A549 (cell line): ENCODE measurements around the gene CLECL1. TPM values are rescaled to one million over a fixed set of nuclear protein-coding genes. Genes with fewer than 3 reads are reported as not detected.

ENCODE experiments used
- ATAC-seq, 2 experiments: fragments of 200-7000 bp in 1 of 2; fragments of >200 bp in 1 of 2; cut with Nextera tagmentation in 1 of 2; cut with Tn5 transposase in 1 of 2; 3 replicates each; pipeline versions ENCODE4 v1.8.0 to v1.9.1; 2018 to 2020; ENCODE audit warnings: mild to moderate bottlenecking in 1 of 2, moderate library complexity in 1 of 2
- CTCF ChIA-PET: fragments of 300-600 bp; sonication (Branson Sonifier 250); formaldehyde crosslinking; extraction: SDS; loops from one replicate; lab custom pipeline; 2021; ENCODE audit warnings: antibody characterized with exemption, inconsistent platforms; lab: Yijun Ruan, JAX
- POLR2A ChIA-PET: fragments of 350-600 bp; formaldehyde crosslinking; extraction: SDS; loops from one replicate; lab custom pipeline; 2021; ENCODE audit warnings: antibody characterized with exemption, inconsistent platforms; lab: Yijun Ruan, JAX
- DNase-seq, 2 experiments: peaks; one replicate each; pipeline versions ENCODE4 v3.0.0 to v3.0.0-alpha.2; 2011 to 2016; ENCODE audit warnings: low read depth in 1 of 2, low spot score in 1 of 2
- FAIRE-seq: peaks from 2 replicates; lab custom pipeline; 2011; peaks lifted over from hg19 to GRCh38; lab: Jason Lieb, UNC
- H3K27ac ChIP-seq, 2 experiments: fragments of >200 bp; sonication (Bioruptor Twin); formaldehyde crosslinking; 3 replicates each; pipeline ENCODE4 v1.5.1; 2016 to 2017
- H3K4me1 ChIP-seq: fragments of >200 bp; sonication (Bioruptor Twin); formaldehyde crosslinking; 3 replicates; pipeline ENCODE4 v1.6.1; 2016
- H3K4me2 ChIP-seq: fragments of >200 bp; sonication (Bioruptor Twin); formaldehyde crosslinking; 3 replicates; pipeline ENCODE4 v1.6.1; 2016
- H3K4me3 ChIP-seq: fragments of >200 bp; sonication (Bioruptor Twin); formaldehyde crosslinking; 3 replicates; pipeline ENCODE4 v1.5.1; 2016
- H3K9me3 ChIP-seq: fragments of >200 bp; sonication (Bioruptor Twin); formaldehyde crosslinking; 3 replicates; pipeline ENCODE4 v1.6.1; 2016
- CEBPB ChIP-seq, 2 experiments: fragments of >200 bp in 1 of 2; sonication (Bioruptor Twin) in 1 of 2; formaldehyde crosslinking in 1 of 2; IDR thresholded peaks; 2 replicates each; pipeline ENCODE4 v1.6.1; 2012 to 2016
- CHD2 ChIP-seq: fragments of 150-350 bp; IDR thresholded peaks from 2 replicates; pipeline ENCODE4 v1.6.1; 2014; ENCODE audit warnings: low read length; ENCODE audit not compliant: partially characterized antibody
- EHF ChIP-seq: fragments of 250-450 bp; sonication (Bioruptor Pico); IDR thresholded peaks from 2 replicates; pipeline ENCODE4 v1.5.0; 2020; ENCODE audit warnings: mild to moderate bottlenecking
- HDAC2 ChIP-seq: fragments of 200-600 bp; sonication (generic); IDR thresholded peaks from 2 replicates; pipeline ENCODE4 v1.6.1; 2016
- JUN ChIP-seq, 2 experiments: fragments of >200 bp; sonication (Bioruptor Twin); formaldehyde crosslinking; IDR thresholded peaks; 2 replicates in 1 of 2; 3 replicates in 1 of 2; pipeline ENCODE4 v1.6.1; 2016 to 2017
- JUNB ChIP-seq: fragments of >200 bp; sonication (Bioruptor Twin); formaldehyde crosslinking; IDR thresholded peaks from 2 replicates; pipeline ENCODE4 v1.6.1; 2016
- KDM1A ChIP-seq: fragments of 200-600 bp; sonication (generic); IDR thresholded peaks from 2 replicates; pipeline ENCODE4 v1.6.1; 2016; ENCODE audit warnings: low read depth, mild to moderate bottlenecking
- KDM5A ChIP-seq: fragments of 200-600 bp; sonication (generic); IDR thresholded peaks from 2 replicates; pipeline ENCODE4 v1.6.1; 2016; ENCODE audit warnings: antibody characterized with exemption, mild to moderate bottlenecking
- NFE2L2 ChIP-seq: fragments of 150-350 bp; conservative IDR thresholded peaks from 2 replicates; pipeline ENCODE4 v1.6.1; 2014; ENCODE audit warnings: low read length
- POLR2A ChIP-seq: IDR thresholded peaks from 2 replicates; pipeline ENCODE4 v1.6.1; 2012; ENCODE audit warnings: mild to moderate bottlenecking, low read length
- POLR2AphosphoS2 ChIP-seq: conservative IDR thresholded peaks from 2 replicates; pipeline ENCODE4 v1.6.1; 2012; ENCODE audit warnings: low read length, improper control_type of control experiment, inconsistent platforms
- RAD21 ChIP-seq, 2 experiments: fragments of >200 bp in 1 of 2; sonication (Bioruptor Twin) in 1 of 2; formaldehyde crosslinking in 1 of 2; IDR thresholded peaks in 1 of 2; conservative IDR thresholded peaks in 1 of 2; 2 replicates in 1 of 2; 3 replicates in 1 of 2; pipeline ENCODE4 v1.6.1; 2012 to 2018; ENCODE audit warnings: inconsistent platforms in 1 of 2
- SMC3 ChIP-seq: fragments of >200 bp; sonication (Bioruptor Twin); formaldehyde crosslinking; IDR thresholded peaks from 3 replicates; pipeline ENCODE4 v1.6.1; 2018; ENCODE audit warnings: inconsistent platforms
- ZC3H11A ChIP-seq: fragments of 450-650 bp; IDR thresholded peaks from 2 replicates; pipeline ENCODE4 v1.6.1; 2014; ENCODE audit warnings: antibody characterized with exemption, mild to moderate bottlenecking
- ZFP36 ChIP-seq: fragments of 450-650 bp; IDR thresholded peaks from 2 replicates; pipeline ENCODE4 v1.6.1; 2014; ENCODE audit warnings: borderline replicate concordance; ENCODE audit not compliant: partially characterized antibody
- WGBS: methylation state at CpG from one replicate; pipeline ENCODE4 v1.1.6; 2017; ENCODE audit errors: missing lambda C conversion rate; 5-methylcytosine and 5-hydroxymethylcytosine counted together
- polyA plus RNA-seq, 4 experiments: library from polyadenylated mRNA; depleted of rRNA in 3 of 4; stranded (reverse); fragments of >200 nt; fragmentation: RNase III in 1 of 4; extraction: RNeasy Plus Mini Kit Qiagen cat#74134 plus additional on column Dnase treatment in 1 of 4; gene quantifications; 2 replicates in 3 of 4; 3 replicates in 1 of 4; pipeline ENCODE4 v1.2.3, GENCODE V29; 2011 to 2017
- TF ChIP-seq, protein P1 (sequence below): fragments of >200 bp; sonication (Bioruptor Twin); formaldehyde crosslinking; IDR thresholded peaks from 3 replicates; pipeline ENCODE4 v1.6.1; 2016
- TF ChIP-seq, protein P2 (sequence below): fragments of >200 bp; sonication (Bioruptor Twin); formaldehyde crosslinking; IDR thresholded peaks from 3 replicates; pipeline ENCODE4 v1.5.1; 2016
- TF ChIP-seq, protein P3 (sequence below): fragments of 450-650 bp; IDR thresholded peaks from 2 replicates; pipeline ENCODE4 v1.6.1; 2014; ENCODE audit warnings: antibody characterized with exemption
- TF ChIP-seq, protein P4 (sequence below): fragments of >200 bp; sonication (Bioruptor Twin); formaldehyde crosslinking; IDR thresholded peaks from 2 replicates; pipeline ENCODE4 v1.6.1; 2016

Gene CLECL1
- polyA plus RNA-seq, 2 of the 4 experiments (the other 2 are of a cell fraction): not detected

DNA sequence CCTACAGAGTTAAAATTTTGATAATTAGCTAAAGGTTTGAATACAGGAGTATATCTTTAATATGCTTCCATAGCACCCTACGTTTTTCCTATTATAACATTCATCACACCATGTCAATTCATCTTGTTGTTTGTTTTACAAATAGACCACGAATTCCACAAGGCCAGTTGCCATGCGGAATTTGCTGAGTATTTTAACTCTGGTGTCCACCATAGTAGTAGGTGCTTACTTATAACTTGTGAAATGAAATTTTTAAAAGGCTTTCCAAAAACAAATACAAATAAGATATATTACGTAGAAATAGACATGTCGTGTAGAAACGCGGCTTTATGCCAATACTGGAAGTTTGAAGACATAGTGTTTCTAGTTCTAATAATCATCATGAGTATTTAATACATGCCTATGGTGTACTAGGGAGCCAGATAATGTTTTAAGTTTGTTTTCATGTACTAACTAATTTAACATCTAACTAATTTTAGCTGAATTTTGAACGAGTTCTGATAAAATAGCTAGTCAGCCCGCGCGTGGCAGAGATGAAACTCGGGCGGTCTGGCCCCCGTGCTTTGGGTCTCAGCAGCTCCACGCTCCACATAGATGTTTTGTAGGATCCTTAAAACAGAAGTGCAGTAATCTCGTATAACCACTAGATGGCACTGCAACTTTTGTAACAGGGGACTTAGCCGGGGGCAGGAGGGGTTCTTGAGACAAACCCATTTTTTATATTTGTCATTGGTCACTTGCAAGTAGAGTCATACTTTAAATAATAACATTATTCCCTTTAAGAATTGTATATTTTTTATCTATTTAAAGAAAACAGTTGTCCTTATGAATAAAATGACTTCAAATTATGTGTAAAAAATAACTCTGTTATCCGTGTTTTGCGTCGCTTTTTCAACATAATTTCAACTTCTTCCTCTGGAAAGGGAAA, 17.6 kb upstream of the CLECL1 start:
- no peaks in the 10 kb centered on the region for H3K9me3 ChIP-seq
- POLR2A ChIA-PET: no interaction called here
- H3K4me1 ChIP-seq: 0 out of 3 replicates have a peak, but pooled peaks cover 3% of the 10 kb centered on the region
- peak; percentile 88 to 97 for ATAC-seq
- H3K4me2 ChIP-seq: peak overlapping the region; percentile 78
- H3K4me3 ChIP-seq: 0 out of 3 replicates have a peak overlapping the region, but pooled peaks have one; percentile 16
- CTCF ChIA-PET: interaction anchor here (0.6 to 6.0 kb wide), 48 partner anchors 8 to 439 kb away, joined by 3 to 41 read pairs (median 4); partner anchors contain the start of genes CD69, CLEC12B, CLEC2A and CLECL1
- peak; percentile 74 to 77 for DNase-seq
- no peak overlapping the region for H3K27ac ChIP-seq
- no peak for TF ChIP-seq KDM5A
- TF ChIP-seq, protein P1, sequence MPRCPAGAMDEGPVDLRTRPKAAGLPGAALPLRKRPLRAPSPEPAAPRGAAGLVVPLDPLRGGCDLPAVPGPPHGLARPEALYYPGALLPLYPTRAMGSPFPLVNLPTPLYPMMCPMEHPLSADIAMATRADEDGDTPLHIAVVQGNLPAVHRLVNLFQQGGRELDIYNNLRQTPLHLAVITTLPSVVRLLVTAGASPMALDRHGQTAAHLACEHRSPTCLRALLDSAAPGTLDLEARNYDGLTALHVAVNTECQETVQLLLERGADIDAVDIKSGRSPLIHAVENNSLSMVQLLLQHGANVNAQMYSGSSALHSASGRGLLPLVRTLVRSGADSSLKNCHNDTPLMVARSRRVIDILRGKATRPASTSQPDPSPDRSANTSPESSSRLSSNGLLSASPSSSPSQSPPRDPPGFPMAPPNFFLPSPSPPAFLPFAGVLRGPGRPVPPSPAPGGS: no peak
- TF ChIP-seq KDM1A: no peak
- TF ChIP-seq ZFP36: no peak
- TF ChIP-seq NFE2L2: no peak
- TF ChIP-seq, protein P2, sequence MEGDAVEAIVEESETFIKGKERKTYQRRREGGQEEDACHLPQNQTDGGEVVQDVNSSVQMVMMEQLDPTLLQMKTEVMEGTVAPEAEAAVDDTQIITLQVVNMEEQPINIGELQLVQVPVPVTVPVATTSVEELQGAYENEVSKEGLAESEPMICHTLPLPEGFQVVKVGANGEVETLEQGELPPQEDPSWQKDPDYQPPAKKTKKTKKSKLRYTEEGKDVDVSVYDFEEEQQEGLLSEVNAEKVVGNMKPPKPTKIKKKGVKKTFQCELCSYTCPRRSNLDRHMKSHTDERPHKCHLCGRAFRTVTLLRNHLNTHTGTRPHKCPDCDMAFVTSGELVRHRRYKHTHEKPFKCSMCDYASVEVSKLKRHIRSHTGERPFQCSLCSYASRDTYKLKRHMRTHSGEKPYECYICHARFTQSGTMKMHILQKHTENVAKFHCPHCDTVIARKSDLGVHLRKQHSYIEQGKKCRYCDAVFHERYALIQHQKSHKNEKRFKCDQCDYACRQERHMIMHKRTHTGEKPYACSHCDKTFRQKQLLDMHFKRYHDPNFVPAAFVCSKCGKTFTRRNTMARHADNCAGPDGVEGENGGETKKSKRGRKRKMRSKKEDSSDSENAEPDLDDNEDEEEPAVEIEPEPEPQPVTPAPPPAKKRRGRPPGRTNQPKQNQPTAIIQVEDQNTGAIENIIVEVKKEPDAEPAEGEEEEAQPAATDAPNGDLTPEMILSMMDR: peak; percentile 75
- TF ChIP-seq EHF (CRISPR knock-in tag): no peak
- TF ChIP-seq, protein P3, sequence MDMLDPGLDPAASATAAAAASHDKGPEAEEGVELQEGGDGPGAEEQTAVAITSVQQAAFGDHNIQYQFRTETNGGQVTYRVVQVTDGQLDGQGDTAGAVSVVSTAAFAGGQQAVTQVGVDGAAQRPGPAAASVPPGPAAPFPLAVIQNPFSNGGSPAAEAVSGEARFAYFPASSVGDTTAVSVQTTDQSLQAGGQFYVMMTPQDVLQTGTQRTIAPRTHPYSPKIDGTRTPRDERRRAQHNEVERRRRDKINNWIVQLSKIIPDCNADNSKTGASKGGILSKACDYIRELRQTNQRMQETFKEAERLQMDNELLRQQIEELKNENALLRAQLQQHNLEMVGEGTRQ: no peak
- peak; percentile 52; the same call in 2 of the 3 replicates for TF ChIP-seq SMC3
- no peak for TF ChIP-seq POLR2A
- TF ChIP-seq HDAC2: no peak
- TF ChIP-seq RAD21 (conservative IDR thresholded peaks at IDR 0.05 in 1 of 2, IDR thresholded peaks at IDR 0.05 in 1 of 2): peak; percentile 68 to 79
- no peak for FAIRE-seq
- WGBS: 6% methylated on average over 20 of the region's 20 CpGs

DNA sequence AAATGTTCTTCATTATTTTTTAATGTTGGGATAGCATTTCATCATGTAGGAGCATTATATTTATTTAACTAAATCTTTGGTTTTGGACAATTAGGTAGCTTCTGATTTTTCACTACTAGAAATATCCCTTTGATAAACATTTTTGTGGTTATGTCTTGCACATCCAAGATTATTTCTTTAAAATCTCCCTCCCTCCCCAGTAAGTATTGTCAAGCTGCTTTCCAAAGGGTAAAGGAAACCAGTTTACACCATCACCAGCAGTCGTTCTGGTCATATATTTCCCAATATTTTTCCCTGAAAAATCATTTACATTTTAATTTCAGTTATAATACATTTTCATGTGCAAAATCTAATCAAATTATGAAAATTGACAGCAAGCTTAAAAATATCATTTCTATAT, 16.7 kb upstream of the CLECL1 start:
- CTCF ChIA-PET: interaction anchor here (0.6 to 6.0 kb wide), 21 partner anchors 8 to 918 kb away, joined by 3 to 41 read pairs (median 4); partner anchors contain the start of genes CD69, CLEC12B and CLEC2A
- no peak for FAIRE-seq
- no peak for ATAC-seq
- no peak overlapping the region for H3K27ac ChIP-seq
- no peak overlapping the region for H3K4me2 ChIP-seq
- no peak overlapping the region for H3K4me3 ChIP-seq
- 0% methylated on average over 1 of the region's 1 CpG for WGBS
- no peak for TF ChIP-seq SMC3
- no peak for TF ChIP-seq EHF (CRISPR knock-in tag)
- no peak for TF ChIP-seq CHD2
- no peak for TF ChIP-seq JUNB
- TF ChIP-seq, protein P4, sequence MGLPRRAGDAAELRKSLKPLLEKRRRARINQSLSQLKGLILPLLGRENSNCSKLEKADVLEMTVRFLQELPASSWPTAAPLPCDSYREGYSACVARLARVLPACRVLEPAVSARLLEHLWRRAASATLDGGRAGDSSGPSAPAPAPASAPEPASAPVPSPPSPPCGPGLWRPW: no peak
- no peak for TF ChIP-seq POLR2AphosphoS2
- TF ChIP-seq ZC3H11A: no peak
- no peak for TF ChIP-seq CEBPB (IDR thresholded peaks at IDR 0.05)
- TF ChIP-seq JUN (IDR thresholded peaks at IDR 0.05): no peak
- TF ChIP-seq, all 56 proteins: peak for 0
- no peak for DNase-seq
- Histone ChIP-seq H3K9me3 (no peaks in the 10 kb centered on the region), H3K4me1 (0 out of 3 replicates have a peak, but pooled peaks cover 3% of the 10 kb centered on the region)
- POLR2A ChIA-PET: no interaction called here
